SU-DHL-6 (cell line): ENCODE results near the gene EDAR.

ENCODE experiments used
- H2AFZ ChIP-seq: fragments of 200-600 bp; sonication (generic); 2 replicates; pipeline ENCODE4 v1.6.1; 2014; ENCODE audit warnings: low read depth, mild to moderate bottlenecking, moderate library complexity, mixed read lengths, antibody characterized with exemption, low read length; ENCODE audit not compliant: severe bottlenecking
- H3F3A ChIP-seq: fragments of 200-600 bp; shearing (Covaris generic); 2 replicates; pipeline ENCODE4 v1.6.0; 2016; ENCODE audit warnings: antibody characterized with exemption, mild to moderate bottlenecking; ENCODE audit not compliant: insufficient read depth
- H3K27ac ChIP-seq: fragments of 200-600 bp; sonication (generic); 2 replicates; pipeline ENCODE4 v1.5.1; 2016; ENCODE audit warnings: low read depth, mild to moderate bottlenecking, low read length, moderate library complexity, mixed read lengths
- H3K27me3 ChIP-seq: fragments of 200-600 bp; sonication (generic), shearing (Covaris generic); 2 replicates; pipeline ENCODE4 v1.6.0; 2014; ENCODE audit warnings: mild to moderate bottlenecking, low read length
- H3K36me3 ChIP-seq: fragments of 200-600 bp; sonication (generic); 2 replicates; pipeline ENCODE4 v1.6.1; 2014; ENCODE audit warnings: mild to moderate bottlenecking, low read length, mixed read lengths
- H3K4me2 ChIP-seq: fragments of 300-600, 200-600 bp; shearing (Covaris generic), sonication (generic); 2 replicates; pipeline ENCODE4 v1.6.0; 2014; ENCODE audit warnings: low read length, low read depth, mild to moderate bottlenecking; ENCODE audit not compliant: poor library complexity, severe bottlenecking
- H3K4me3 ChIP-seq: fragments of 200-600 bp; sonication (generic); 2 replicates; pipeline ENCODE4 v1.5.1; 2014; ENCODE audit warnings: antibody characterized with exemption, low read length, mild to moderate bottlenecking, mixed read lengths; ENCODE audit not compliant: insufficient read depth, poor library complexity, severe bottlenecking
- H3K79me2 ChIP-seq: fragments of 200-600 bp; sonication (generic); 2 replicates; pipeline ENCODE4 v1.6.1; 2014; ENCODE audit warnings: mild to moderate bottlenecking, low read length, moderate library complexity; ENCODE audit not compliant: insufficient read depth
- H3K9ac ChIP-seq: fragments of 200-600 bp; sonication (generic); 2 replicates; pipeline ENCODE4 v1.7.0; 2014; ENCODE audit warnings: mild to moderate bottlenecking, low read length
- H3K9me2 ChIP-seq: fragments of 200-600 bp; sonication (generic); replicated peaks from 2 replicates; pipeline ENCODE4 v1.6.1; 2014; ENCODE audit warnings: low read length; ENCODE audit not compliant: insufficient read depth
- H3K9me3 ChIP-seq: fragments of 200-600 bp; sonication (generic); 2 replicates; pipeline ENCODE4 v1.6.1; 2014; ENCODE audit warnings: low read length, mixed read lengths; ENCODE audit not compliant: insufficient read depth
- H4K20me1 ChIP-seq: fragments of 200-600 bp; sonication (generic); 2 replicates; pipeline ENCODE4 v1.6.1; 2014; ENCODE audit warnings: low read depth, mild to moderate bottlenecking, antibody characterized with exemption, low read length, moderate library complexity, mixed read lengths
- EZH2phosphoT487 ChIP-seq: fragments of 200-600 bp; sonication (generic), shearing (Covaris generic); conservative IDR thresholded peaks from 2 replicates; pipeline ENCODE4 v1.6.1; 2018; ENCODE audit warnings: mild to moderate bottlenecking, antibody characterized with exemption, low read length, moderate library complexity, mixed read lengths
- TF ChIP-seq, protein P1 (sequence below): fragments of 200-600 bp; sonication (generic); IDR thresholded peaks from one replicate; pipeline ENCODE4 v1.5.1; 2017; ENCODE audit warnings: antibody characterized with exemption, mild to moderate bottlenecking, low read length, moderate library complexity; ENCODE audit not compliant: insufficient read depth, poor library complexity, severe bottlenecking

EDAR gene

DNA sequence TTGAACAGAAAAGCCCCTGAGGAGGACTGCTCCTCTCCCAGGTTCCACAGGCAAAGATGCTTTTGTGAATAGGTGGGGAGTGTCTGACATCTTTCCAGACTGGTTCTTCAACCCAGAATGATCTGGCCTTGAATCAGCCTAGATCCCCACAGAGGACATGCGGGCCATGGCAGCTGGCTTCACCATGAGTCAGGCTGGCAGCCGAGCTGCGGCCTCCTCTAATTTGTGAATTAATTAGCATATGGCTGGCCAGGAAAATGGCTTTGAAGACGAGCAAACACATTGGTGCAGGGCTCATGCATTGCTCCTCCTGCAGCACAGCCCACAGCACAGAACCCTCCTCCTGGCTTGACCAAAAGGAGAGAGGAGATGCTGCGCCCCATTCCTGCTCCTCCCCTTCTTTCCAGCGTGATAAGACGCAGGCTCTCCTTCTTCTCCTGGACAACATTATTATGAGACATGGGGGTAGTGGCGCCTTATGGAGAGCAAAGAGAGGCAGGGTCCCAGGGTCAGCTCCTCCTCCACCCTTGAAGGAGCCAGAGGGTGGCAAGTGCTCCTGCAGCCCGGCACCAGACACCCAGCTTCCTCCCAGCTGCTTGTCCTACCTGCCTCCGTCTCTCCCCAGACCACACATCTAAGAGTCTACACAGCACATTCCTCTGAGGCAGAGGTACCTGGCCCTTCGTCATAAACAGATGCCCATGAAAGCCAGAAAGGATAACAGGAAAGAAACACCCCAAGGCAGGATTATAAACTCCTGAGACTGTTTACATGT, 66.7 kb downstream of the EDAR start:
- H3K36me3 ChIP-seq: no peaks in the 10 kb centered on the region
- no peaks in the 10 kb centered on the region for H3K27me3 ChIP-seq
- no peak overlapping the region for H2AFZ ChIP-seq

DNA sequence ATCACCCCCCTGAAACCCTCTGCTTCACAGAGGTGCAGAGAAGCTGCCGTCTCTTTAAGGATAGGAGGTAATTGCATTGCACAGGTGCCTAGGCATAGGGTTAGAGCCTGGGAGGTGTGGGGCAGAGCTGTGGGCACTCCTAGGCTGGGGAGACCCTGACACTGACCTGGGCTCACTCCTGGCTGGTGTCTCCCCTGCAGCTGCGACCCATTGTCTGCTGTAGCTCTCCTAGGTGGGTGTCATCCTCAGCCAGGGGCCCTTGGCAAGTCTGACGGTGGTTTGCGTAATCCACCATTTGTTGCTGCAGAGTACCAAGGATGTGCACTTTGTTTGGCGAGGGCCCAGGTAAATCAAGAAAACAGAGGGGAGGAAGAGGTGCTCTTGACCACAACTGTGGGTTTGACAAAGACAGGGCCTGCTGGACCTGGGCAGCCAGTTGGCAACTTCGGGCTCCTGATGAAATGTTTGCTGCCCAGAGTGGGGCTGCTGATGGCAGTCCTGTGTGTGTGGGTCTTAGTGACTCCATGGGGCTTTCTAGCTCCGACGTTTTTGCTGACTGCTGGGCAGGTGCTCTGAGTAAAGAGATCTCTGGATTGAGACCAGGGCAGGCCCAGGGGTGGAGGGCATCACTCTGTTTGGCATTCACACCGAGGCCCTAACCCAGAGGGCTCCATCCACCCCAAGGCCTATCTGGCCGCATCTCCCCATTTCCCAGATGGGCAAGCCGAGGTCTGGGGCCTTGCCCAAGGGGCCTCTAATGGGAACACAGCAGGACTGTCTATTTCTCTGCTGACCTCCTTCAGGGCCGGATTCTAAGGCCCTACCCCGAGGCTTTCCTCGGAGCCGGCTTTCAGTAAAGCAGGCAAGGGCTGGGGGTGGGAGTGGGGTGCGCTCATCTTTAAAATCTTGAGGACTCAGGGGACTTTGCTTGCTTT, 67.7 kb downstream of the EDAR start:
- H3K79me2 ChIP-seq: no peaks in the 10 kb centered on the region
- no peaks in the 10 kb centered on the region for H3K9me2 ChIP-seq
- no peak overlapping the region for H2AFZ ChIP-seq
- H3F3A ChIP-seq: no peaks in the 10 kb centered on the region
- TF ChIP-seq, protein P1, sequence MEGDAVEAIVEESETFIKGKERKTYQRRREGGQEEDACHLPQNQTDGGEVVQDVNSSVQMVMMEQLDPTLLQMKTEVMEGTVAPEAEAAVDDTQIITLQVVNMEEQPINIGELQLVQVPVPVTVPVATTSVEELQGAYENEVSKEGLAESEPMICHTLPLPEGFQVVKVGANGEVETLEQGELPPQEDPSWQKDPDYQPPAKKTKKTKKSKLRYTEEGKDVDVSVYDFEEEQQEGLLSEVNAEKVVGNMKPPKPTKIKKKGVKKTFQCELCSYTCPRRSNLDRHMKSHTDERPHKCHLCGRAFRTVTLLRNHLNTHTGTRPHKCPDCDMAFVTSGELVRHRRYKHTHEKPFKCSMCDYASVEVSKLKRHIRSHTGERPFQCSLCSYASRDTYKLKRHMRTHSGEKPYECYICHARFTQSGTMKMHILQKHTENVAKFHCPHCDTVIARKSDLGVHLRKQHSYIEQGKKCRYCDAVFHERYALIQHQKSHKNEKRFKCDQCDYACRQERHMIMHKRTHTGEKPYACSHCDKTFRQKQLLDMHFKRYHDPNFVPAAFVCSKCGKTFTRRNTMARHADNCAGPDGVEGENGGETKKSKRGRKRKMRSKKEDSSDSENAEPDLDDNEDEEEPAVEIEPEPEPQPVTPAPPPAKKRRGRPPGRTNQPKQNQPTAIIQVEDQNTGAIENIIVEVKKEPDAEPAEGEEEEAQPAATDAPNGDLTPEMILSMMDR: no peak
- TF ChIP-seq EZH2phosphoT487: no peak
- H3K9ac ChIP-seq: no peak overlapping the region
- no peaks in the 10 kb centered on the region for H3K9me3 ChIP-seq
- H3K4me3 ChIP-seq: no peak overlapping the region
- no peak overlapping the region for H3K27ac ChIP-seq
- no peak overlapping the region for H3K4me2 ChIP-seq
- no peaks in the 10 kb centered on the region for H3K27me3 ChIP-seq
- no peaks in the 10 kb centered on the region for H3K36me3 ChIP-seq
- H4K20me1 ChIP-seq: no peaks in the 10 kb centered on the region

More for the DNA sequence above, 66.7 kb downstream of the EDAR start:
- TF ChIP-seq, protein P1: no peak
- TF ChIP-seq EZH2phosphoT487: no peak
- Histone ChIP-seq H3K4me2 (no peak overlapping the region), H3K9me3 (no peaks in the 10 kb centered on the region), H3K9ac (no peak overlapping the region), H3K79me2 (no peaks in the 10 kb centered on the region), H4K20me1 (no peaks in the 10 kb centered on the region), H3K27ac (no peak overlapping the region), H3K9me2 (no peaks in the 10 kb centered on the region), H3K4me3 (no peak overlapping the region), H3F3A (no peaks in the 10 kb centered on the region)

DNA sequence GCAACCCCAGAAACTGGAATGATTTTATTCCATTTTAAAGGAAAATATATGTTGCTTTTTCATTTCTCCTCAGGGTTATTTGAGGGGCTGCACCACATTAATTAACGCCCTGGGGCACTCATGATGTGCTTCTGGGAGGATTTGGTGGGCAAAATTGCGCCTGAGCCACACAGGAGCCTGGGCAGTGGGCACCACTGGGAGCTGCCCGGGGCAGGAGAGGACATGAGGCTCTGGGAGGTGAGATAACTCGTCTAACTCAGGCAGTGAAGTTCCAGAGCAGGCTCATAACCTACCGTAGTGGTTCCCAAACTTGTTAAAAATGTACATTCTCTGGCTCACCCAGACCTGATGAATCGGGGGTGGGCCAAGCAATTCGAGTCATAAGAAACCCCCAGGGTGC, 68.3 kb downstream of the EDAR start:
- TF ChIP-seq EZH2phosphoT487: no peak
- TF ChIP-seq, protein P1: no peak
- no peaks in the 10 kb centered on the region for H3F3A ChIP-seq
- H3K27me3 ChIP-seq: no peaks in the 10 kb centered on the region
- H3K9me2 ChIP-seq: no peaks in the 10 kb centered on the region
- H3K79me2 ChIP-seq: no peaks in the 10 kb centered on the region
- no peaks in the 10 kb centered on the region for H4K20me1 ChIP-seq
- H3K9me3 ChIP-seq: no peaks in the 10 kb centered on the region
- H3K27ac ChIP-seq: no peak overlapping the region
- no peak overlapping the region for H3K9ac ChIP-seq
- H3K4me2 ChIP-seq: no peak overlapping the region
- no peak overlapping the region for H2AFZ ChIP-seq
- no peaks in the 10 kb centered on the region for H3K36me3 ChIP-seq
- no peak overlapping the region for H3K4me3 ChIP-seq
